Neural progenitor cell (in vitro differentiated cells): ENCODE results near the gene ZNF200.

Experiments used
- CTCF ChIP-seq: fragments of 200-600 bp; sonication (generic); IDR thresholded peaks from 2 replicates; pipeline ENCODE4 v1.5.1; 2017; ENCODE audit warnings: antibody characterized with exemption, mild to moderate bottlenecking
- EZH2 ChIP-seq: fragments of 200-600 bp; sonication (generic); IDR thresholded peaks from 2 replicates; pipeline ENCODE4 v1.6.1; 2017; ENCODE audit warnings: antibody characterized with exemption, mild to moderate bottlenecking, moderate library complexity
- EZH2phosphoT487 ChIP-seq: fragments of 200-600 bp; sonication (generic); IDR thresholded peaks from 2 replicates; pipeline ENCODE4 v1.6.1; 2017; ENCODE audit warnings: antibody characterized with exemption

GRCh38 chr16:3256146-3256865 is 21.3 kb upstream of the ZNF200 start, which contains the start of gene MEFV:
- TF ChIP-seq CTCF = no peak
- no peak for TF ChIP-seq EZH2
- TF ChIP-seq EZH2phosphoT487 = no peak
